Measurements from ENCODE around the gene TNFRSF4. TPM values are rescaled to one million over a fixed set of nuclear protein-coding genes. Genes with fewer than 3 reads are reported as not detected.

Gene TNFRSF4
- total and polyA plus RNA-seq, 2 donors from 2014 or later, result 3.3 to 5.1 TPM

- FAIRE-seq, result no peak
- H3K9ac ChIP-seq (ENCODE audit: low read length in 3 of 3), result no peak overlapping the region
- no peaks in the 10 kb centered on the region for H3K36me3 ChIP-seq (ENCODE audit: control insufficient read depth in 2 of 3, insufficient read depth in 3 of 3, low read length in 3 of 3)
- H3K4me3 ChIP-seq (ENCODE audit: low read length in 3 of 3), result no peak overlapping the region
- H3K27ac ChIP-seq (ENCODE audit: low read depth in 2 of 2, low read length in 2 of 2), result no peak overlapping the region
- H3K27me3 ChIP-seq (ENCODE audit: control insufficient read depth, insufficient read depth, low read length), result no peaks in the 10 kb centered on the region
- peaks cover 0 to 3% (median 0%) of the 10 kb centered on the region in 3 donors for H3K4me1 ChIP-seq (ENCODE audit: control insufficient read depth in 2 of 3, insufficient read depth in 2 of 3, low read depth in 1 of 3, low read length in 3 of 3)
- intact Hi-C loops (cut with DNase I), result no loop called here
- peak in 2 of 5 donors; percentile 53 to 60 for DNase-seq
- no peak for TF ChIP-seq CTCF (IDR thresholded peaks at IDR 0.05; ENCODE audit: borderline replicate concordance, extremely low read depth, insufficient read depth)
- no peaks in the 10 kb centered on the region for H3K9me3 ChIP-seq (ENCODE audit: control insufficient read depth in 2 of 3, insufficient read depth in 1 of 3, low read length in 3 of 3)
These were observed 6.4 kb downstream of the TNFRSF4 start for GRCh38 chr1:1207571-1207892.

GRCh38 chr1:1206966-1207531, 6.9 kb downstream of the TNFRSF4 start:
- TF ChIP-seq CTCF (IDR thresholded peaks at IDR 0.05; ENCODE audit: borderline replicate concordance, extremely low read depth, insufficient read depth), result no peak

GRCh38 chr1:1206376-1206965, 7.5 kb downstream of the TNFRSF4 start, which contains the start of gene TNFRSF18:
TSS of gene TNFRSF18 (minus strand) at chr1:1206592. CDS start at chr1:1206571, 21 bp downstream.
- Histone ChIP-seq H3K4me3 (ENCODE audit: low read length in 3 of 3) (no peak within 1 kb of the TSS), H3K9ac (ENCODE audit: low read length in 3 of 3) (no peak within 1 kb of the TSS), H3K27me3 (ENCODE audit: control insufficient read depth, insufficient read depth, low read length) (no peaks in the 10 kb centered on the region), H3K4me1 (ENCODE audit: control insufficient read depth in 2 of 3, insufficient read depth in 2 of 3, low read depth in 1 of 3, low read length in 3 of 3) (peaks cover 0 to 3% (median 0%) of the 10 kb centered on the region in 3 donors), H3K9me3 (ENCODE audit: control insufficient read depth in 2 of 3, insufficient read depth in 1 of 3, low read length in 3 of 3) (no peaks in the 10 kb centered on the region), H3K36me3 (ENCODE audit: control insufficient read depth in 2 of 3, insufficient read depth in 3 of 3, low read length in 3 of 3) (no peaks in the 10 kb centered on the region), H3K27ac (ENCODE audit: low read depth in 2 of 2, low read length in 2 of 2) (no peak within 1 kb of the TSS)
- intact Hi-C loops (cut with DNase I), result no loop called here
- no peak for FAIRE-seq
- no peak for TF ChIP-seq CTCF (IDR thresholded peaks at IDR 0.05; ENCODE audit: borderline replicate concordance, extremely low read depth, insufficient read depth)
- peak; percentile 48 to 82 (median 67) for DNase-seq

More at GRCh38 chr1:1206966-1207531, 6.9 kb downstream of the TNFRSF4 start:
- Histone ChIP-seq H3K9me3 (ENCODE audit: control insufficient read depth in 2 of 3, insufficient read depth in 1 of 3, low read length in 3 of 3) (no peaks in the 10 kb centered on the region), H3K27me3 (ENCODE audit: control insufficient read depth, insufficient read depth, low read length) (no peaks in the 10 kb centered on the region), H3K4me3 (ENCODE audit: low read length in 3 of 3) (no peak overlapping the region), H3K4me1 (ENCODE audit: control insufficient read depth in 2 of 3, insufficient read depth in 2 of 3, low read depth in 1 of 3, low read length in 3 of 3) (peaks cover 0 to 3% (median 0%) of the 10 kb centered on the region in 3 donors), H3K27ac (ENCODE audit: low read depth in 2 of 2, low read length in 2 of 2) (no peak overlapping the region), H3K9ac (ENCODE audit: low read length in 3 of 3) (no peak overlapping the region), H3K36me3 (ENCODE audit: control insufficient read depth in 2 of 3, insufficient read depth in 3 of 3, low read length in 3 of 3) (no peaks in the 10 kb centered on the region)
- intact Hi-C loops (cut with DNase I), result no loop called here
- FAIRE-seq, result no peak
- peak in 2 of 5 donors; percentile 64 to 74 for DNase-seq
